D721Med (cell line): Measurements from ENCODE around the gene NDUFAF7.

ENCODE experiments used
- DNase-seq: peaks from one replicate; pipeline ENCODE4 v3.0.0; 2011; ENCODE audit warnings: low spot score; ENCODE audit not compliant: insufficient read length
- FAIRE-seq: peaks from 2 replicates; lab custom pipeline; 2011; peaks lifted over from hg19 to GRCh38; lab: Jason Lieb, UNC
- CTCF ChIP-seq: IDR thresholded peaks from 2 replicates; pipeline ENCODE4 v1.5.1; 2012; ENCODE audit warnings: mild to moderate bottlenecking, control low read depth; ENCODE audit not compliant: insufficient read depth; ENCODE audit errors: missing control alignments

The NDUFAF7 gene, protein sequence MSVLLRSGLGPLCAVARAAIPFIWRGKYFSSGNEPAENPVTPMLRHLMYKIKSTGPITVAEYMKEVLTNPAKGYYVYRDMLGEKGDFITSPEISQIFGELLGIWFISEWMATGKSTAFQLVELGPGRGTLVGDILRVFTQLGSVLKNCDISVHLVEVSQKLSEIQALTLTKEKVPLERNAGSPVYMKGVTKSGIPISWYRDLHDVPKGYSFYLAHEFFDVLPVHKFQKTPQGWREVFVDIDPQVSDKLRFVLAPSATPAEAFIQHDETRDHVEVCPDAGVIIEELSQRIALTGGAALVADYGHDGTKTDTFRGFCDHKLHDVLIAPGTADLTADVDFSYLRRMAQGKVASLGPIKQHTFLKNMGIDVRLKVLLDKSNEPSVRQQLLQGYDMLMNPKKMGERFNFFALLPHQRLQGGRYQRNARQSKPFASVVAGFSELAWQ

DNA sequence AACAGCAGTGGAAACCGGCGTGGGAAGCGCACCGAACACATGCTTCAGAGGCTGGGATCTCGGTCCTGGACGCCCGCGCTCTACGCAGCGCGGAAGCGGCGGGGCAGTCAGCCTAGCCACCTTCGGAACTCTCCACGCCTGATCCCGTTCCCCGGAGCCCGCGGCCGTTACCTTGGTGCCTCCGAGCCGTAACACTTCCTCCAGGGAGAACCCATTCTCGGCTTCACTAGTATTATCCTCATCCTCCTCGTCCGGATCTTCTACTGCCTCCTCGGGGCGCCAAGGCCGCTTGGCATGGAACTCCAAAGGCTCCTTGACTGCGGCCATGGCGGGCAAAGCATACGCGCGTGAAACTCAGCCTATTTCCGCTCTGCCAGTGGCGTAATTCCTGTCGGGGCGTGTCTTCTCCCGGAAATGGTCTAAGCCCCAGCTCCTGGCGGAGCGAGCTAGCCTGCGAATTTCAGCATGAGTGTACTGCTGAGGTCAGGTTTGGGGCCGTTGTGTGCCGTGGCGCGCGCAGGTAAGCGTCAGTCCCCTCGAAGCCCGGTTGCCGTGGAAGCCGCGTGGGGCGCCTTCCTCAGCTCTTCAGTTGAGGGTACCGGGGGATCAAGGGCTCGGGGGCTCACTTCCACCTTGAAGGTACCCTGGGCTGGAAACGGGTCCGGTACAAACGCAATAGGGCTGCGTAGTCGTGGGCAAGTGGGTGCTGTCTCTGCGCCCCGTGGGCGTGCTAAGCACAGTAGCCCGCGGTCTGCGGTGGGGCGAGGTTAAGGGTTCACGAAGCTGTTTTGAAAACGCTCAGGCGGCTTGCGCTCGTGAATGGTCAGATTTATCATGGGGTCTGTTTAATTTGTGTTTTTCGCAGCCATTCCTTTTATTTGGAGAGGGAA, at the start of gene NDUFAF7, which contains the start of gene CEBPZ:
Gene NDUFAF7 (plus strand): TSS at position 418 of the 890 bp plus-strand sequence. CDS start 48 bp downstream, at position 466.
Gene CEBPZ (minus strand): TSS at position 356 of the 890 bp plus-strand sequence. CDS start 29 bp downstream, at position 327.
- no peak for FAIRE-seq
- DNase-seq = peak; percentile 84
- TF ChIP-seq CTCF = no peak

DNA sequence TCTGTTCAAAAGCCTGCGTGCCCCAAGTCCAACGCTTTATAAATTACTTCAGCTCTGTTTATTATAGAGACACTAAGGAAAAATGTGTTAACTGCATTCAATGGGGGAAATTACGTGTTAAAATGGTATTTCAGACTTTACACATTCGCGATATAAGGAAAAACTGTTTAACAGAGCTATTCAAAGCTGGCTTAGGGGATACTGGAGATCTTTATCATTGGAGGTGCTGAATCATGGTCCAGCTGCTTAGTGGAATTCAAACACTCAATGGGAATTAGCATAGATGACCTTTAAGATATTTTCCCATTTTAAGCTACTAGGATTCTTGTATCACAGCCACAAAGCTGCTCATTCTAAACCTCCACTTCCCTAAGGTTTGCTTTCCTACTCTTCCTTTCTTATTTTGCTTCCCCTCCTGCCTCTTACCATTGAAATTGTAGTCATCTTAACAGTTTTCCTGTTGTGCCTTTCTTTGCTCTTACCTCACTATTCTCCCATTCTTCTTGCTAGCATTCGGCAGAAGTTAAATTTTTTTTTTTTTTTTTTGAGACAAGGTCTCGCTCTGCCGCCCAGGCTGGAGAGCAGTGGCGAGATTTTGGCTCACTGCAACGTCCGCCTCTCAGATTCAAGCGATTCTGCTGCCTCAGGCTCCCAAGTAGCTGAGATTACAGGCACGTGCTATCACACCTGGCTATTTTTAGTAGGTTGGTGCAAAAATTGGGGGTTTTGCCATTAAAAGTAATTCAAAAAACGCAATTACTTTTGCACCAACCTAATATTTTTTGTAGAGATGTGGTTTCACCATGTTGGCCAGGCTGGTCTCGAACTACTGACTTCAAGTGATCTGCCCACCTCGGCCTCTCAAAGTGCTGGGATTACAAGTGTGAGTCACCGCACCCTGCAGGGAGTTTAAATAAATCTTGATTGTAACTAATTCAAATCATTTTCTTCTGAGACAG, 49.5 kb upstream of the NDUFAF7 start:
- DNase-seq (no peak), FAIRE-seq (no peak)
- no peak for TF ChIP-seq CTCF

GRCh38 chr2:37188570-37188969, 42.9 kb upstream of the NDUFAF7 start, which contains the start of gene SULT6B1:
Gene SULT6B1, minus strand, starts transcription at chr2:37188670. Its CDS starts 30 bp downstream, at chr2:37188640.
- DNase-seq = no peak
- TF ChIP-seq CTCF = no peak
- FAIRE-seq = no peak

- no peak for FAIRE-seq
- no peak for DNase-seq
- TF ChIP-seq CTCF = no peak
Measured at GRCh38 chr2:37189452-37190153, 41.9 kb upstream of the NDUFAF7 start.

GRCh38 chr2:37190290-37190689, 41.2 kb upstream of the NDUFAF7 start:
- no peak for TF ChIP-seq CTCF
- DNase-seq (no peak), FAIRE-seq (no peak)

GRCh38 chr2:37191253-37191652, 40.2 kb upstream of the NDUFAF7 start:
- no peak for FAIRE-seq
- TF ChIP-seq CTCF = no peak

More at GRCh38 chr2:37191253-37191652, 40.2 kb upstream of the NDUFAF7 start:
- DNase-seq = no peak
